ENCODE measurements around the gene ATF3. TPM values are rescaled to one million over a fixed set of nuclear protein-coding genes. Genes with fewer than 3 reads are reported as not detected.
A peak's percentile ranks its signal among the peaks of the same experiment; 100 is the strongest.

Gene ATF3
- total RNA-seq, 1 donor from 2014 or later: 34.9 TPM

- Histone ChIP-seq H3K27me3 (no peaks in the 10 kb centered on the region), H3K4me1 (peaks cover 10% of the 10 kb centered on the region), H3K9me3 (no peaks in the 10 kb centered on the region), H3K27ac (no peak overlapping the region), H3K36me3 (peaks cover 0 to 27% of the 10 kb centered on the region in 2 donors), H3K4me3 (no peak overlapping the region)
- DNase-seq (ENCODE audit: extremely low spot score in 2 of 2): no peak
- no peak for TF ChIP-seq POLR2AphosphoS5 (IDR thresholded peaks at IDR 0.05; ENCODE audit: insufficient read depth in 1 of 2, low read depth in 1 of 2)
- no peak for TF ChIP-seq POLR2A (IDR thresholded peaks at IDR 0.05)
- TF ChIP-seq CTCF (IDR thresholded peaks at IDR 0.05): no peak
- intact Hi-C loops (cut with DNase I): no loop called here
These were observed 6.6 kb downstream of the ATF3 start for GRCh38 chr1:212615201-212615470.

GRCh38 chr1:212618466-212619210, 10.1 kb downstream of the ATF3 start:
- intact Hi-C loops (cut with DNase I): no loop called here
- Histone ChIP-seq H3K36me3 (peaks cover 0 to 27% of the 10 kb centered on the region in 2 donors), H3K9me3 (no peaks in the 10 kb centered on the region), H3K27me3 (no peaks in the 10 kb centered on the region), H3K4me3 (no peak overlapping the region), H3K27ac (no peak overlapping the region), H3K4me1 (no peaks in the 10 kb centered on the region)
- no peak for DNase-seq (ENCODE audit: extremely low spot score in 2 of 2)
- TF ChIP-seq POLR2AphosphoS5 (IDR thresholded peaks at IDR 0.05; ENCODE audit: insufficient read depth in 1 of 2, low read depth in 1 of 2) (peak in 1 of 2 donors; percentile 19), POLR2A (IDR thresholded peaks at IDR 0.05) (no peak)

- Histone ChIP-seq H3K27me3 (no peaks in the 10 kb centered on the region), H3K9me3 (no peaks in the 10 kb centered on the region), H3K4me3 (no peak overlapping the region), H3K4me1 (no peaks in the 10 kb centered on the region), H3K36me3 (peaks cover 0 to 23% of the 10 kb centered on the region in 2 donors), H3K27ac (no peak overlapping the region)
- no peak for DNase-seq (ENCODE audit: extremely low spot score in 2 of 2)
- TF ChIP-seq POLR2A (IDR thresholded peaks at IDR 0.05) (no peak), POLR2AphosphoS5 (IDR thresholded peaks at IDR 0.05; ENCODE audit: insufficient read depth in 1 of 2, low read depth in 1 of 2) (no peak), CTCF (IDR thresholded peaks at IDR 0.05) (no peak)
- intact Hi-C loops (cut with DNase I): no loop called here
These were observed 11.7 kb downstream of the ATF3 start for GRCh38 chr1:212620293-212620692.

GRCh38 chr1:212621043-212621948, 12.7 kb downstream of the ATF3 start:
- DNase-seq (ENCODE audit: extremely low spot score in 2 of 2): no peak
- no peaks in the 10 kb centered on the region for H3K4me1 ChIP-seq
- no peaks in the 10 kb centered on the region for H3K9me3 ChIP-seq
- H3K27me3 ChIP-seq: no peaks in the 10 kb centered on the region
- intact Hi-C loops (cut with DNase I): no loop called here
- H3K36me3 ChIP-seq: peaks cover 0 to 14% of the 10 kb centered on the region in 2 donors
- H3K27ac ChIP-seq: no peak overlapping the region
- no peak for TF ChIP-seq POLR2AphosphoS5 (IDR thresholded peaks at IDR 0.05; ENCODE audit: insufficient read depth in 1 of 2, low read depth in 1 of 2)
- TF ChIP-seq POLR2A (IDR thresholded peaks at IDR 0.05): no peak
- TF ChIP-seq CTCF (IDR thresholded peaks at IDR 0.05): no peak
- no peak overlapping the region for H3K4me3 ChIP-seq

GRCh38 chr1:212621949-212622305, 13.4 kb downstream of the ATF3 start:
- Histone ChIP-seq H3K4me1 (no peaks in the 10 kb centered on the region), H3K27ac (no peak overlapping the region), H3K36me3 (peaks cover 0 to 12% of the 10 kb centered on the region in 2 donors), H3K27me3 (no peaks in the 10 kb centered on the region), H3K9me3 (no peaks in the 10 kb centered on the region), H3K4me3 (no peak overlapping the region)
- TF ChIP-seq CTCF (IDR thresholded peaks at IDR 0.05): no peak
- no peak for TF ChIP-seq POLR2AphosphoS5 (IDR thresholded peaks at IDR 0.05; ENCODE audit: insufficient read depth in 1 of 2, low read depth in 1 of 2)
- TF ChIP-seq POLR2A (IDR thresholded peaks at IDR 0.05): no peak
- intact Hi-C loops (cut with DNase I): no loop called here
- no peak for DNase-seq (ENCODE audit: extremely low spot score in 2 of 2)

All from vagina (tissue), 2 donors.